Smooth muscle cell (in vitro differentiated cells): Measurements from ENCODE around the gene IFT122. TPM values are rescaled to one million over a fixed set of nuclear protein-coding genes. Genes with fewer than 3 reads are reported as not detected.

Source experiments
- DNase-seq: peaks from one replicate; lab custom pipeline; 2025; ENCODE audit not compliant: unreplicated experiment; lab: John Stamatoyannopoulos, UW
- H2AFZ ChIP-seq: fragments of 200-600 bp; sonication (generic); 2 replicates; pipeline ENCODE4 v1.6.0; 2016; ENCODE audit warnings: antibody characterized with exemption, low read depth, mild to moderate bottlenecking
- H3F3A ChIP-seq: fragments of 200-600 bp; sonication (generic); 2 replicates; pipeline ENCODE4 v1.6.0; 2017; ENCODE audit warnings: antibody characterized with exemption, low read depth
- H3K27ac ChIP-seq: fragments of 200-600 bp; sonication (generic); 2 replicates; pipeline ENCODE4 v1.5.1; 2016; ENCODE audit warnings: low read depth, mild to moderate bottlenecking
- H3K27me3 ChIP-seq: fragments of 200-600 bp; sonication (generic); 2 replicates; pipeline ENCODE4 v1.6.1; 2016; ENCODE audit warnings: low read depth, mild to moderate bottlenecking
- H3K36me3 ChIP-seq: fragments of 200-600 bp; sonication (generic); 2 replicates; pipeline ENCODE4 v1.5.1; 2016; ENCODE audit warnings: low read depth
- H3K4me1 ChIP-seq: fragments of 200-600 bp; sonication (generic); 2 replicates; pipeline ENCODE4 v1.5.1; 2016; ENCODE audit warnings: low read depth
- H3K4me2 ChIP-seq: fragments of 200-600 bp; sonication (generic); 2 replicates; pipeline ENCODE4 v1.6.0; 2016; ENCODE audit warnings: mild to moderate bottlenecking
- H3K4me3 ChIP-seq: fragments of 200-600 bp; sonication (generic); 2 replicates; pipeline ENCODE4 v1.5.1; 2016; ENCODE audit warnings: mild to moderate bottlenecking
- H3K79me2 ChIP-seq: fragments of 200-600 bp; sonication (generic); 2 replicates; pipeline ENCODE4 v1.6.0; 2016; ENCODE audit warnings: low read depth, mild to moderate bottlenecking
- H3K9ac ChIP-seq: fragments of 200-600 bp; sonication (generic); 2 replicates; pipeline ENCODE4 v1.6.0; 2016; ENCODE audit warnings: low read depth
- H3K9me3 ChIP-seq: fragments of 200-600 bp; sonication (generic); replicated peaks from 2 replicates; pipeline ENCODE4 v1.5.1; 2016; ENCODE audit warnings: low read depth
- H4K20me1 ChIP-seq: fragments of 200-600 bp; sonication (generic); 2 replicates; pipeline ENCODE4 v1.6.0; 2016; ENCODE audit warnings: low read depth
- WGBS: methylation state at CpG from one replicate; pipeline ENCODE4 v1.1.7; 2016; ENCODE audit warnings: low lambda C conversion rate; 5-methylcytosine and 5-hydroxymethylcytosine counted together
- polyA plus RNA-seq: library from polyadenylated mRNA; unstranded; fragments of >200 nt; fragmentation: Nextera tagmentation; extraction: Ambion mirVana; gene quantifications from 2 replicates; pipeline ENCODE4 v1.2.1, GENCODE V29; 2016
- total RNA-seq: library from RNA; depleted of rRNA; stranded (reverse); fragments of >200 nt; gene quantifications from 2 replicates; pipeline ENCODE4 v1.2.3, GENCODE V29; 2014
- TF ChIP-seq, protein P1 (sequence below): fragments of 200-600 bp; sonication (generic); IDR thresholded peaks from 2 replicates; pipeline ENCODE4 v1.5.1; 2017; ENCODE audit warnings: borderline replicate concordance, mild to moderate bottlenecking, antibody characterized with exemption; ENCODE audit not compliant: insufficient read depth, poor library complexity, severe bottlenecking

IFT122 gene
- total and polyA plus RNA-seq, 2 experiments from 2014 or later: 13.4 to 17.4 TPM

- DNase-seq: no peak
- no peak overlapping the region for H3K27ac ChIP-seq
- TF ChIP-seq, protein P1, sequence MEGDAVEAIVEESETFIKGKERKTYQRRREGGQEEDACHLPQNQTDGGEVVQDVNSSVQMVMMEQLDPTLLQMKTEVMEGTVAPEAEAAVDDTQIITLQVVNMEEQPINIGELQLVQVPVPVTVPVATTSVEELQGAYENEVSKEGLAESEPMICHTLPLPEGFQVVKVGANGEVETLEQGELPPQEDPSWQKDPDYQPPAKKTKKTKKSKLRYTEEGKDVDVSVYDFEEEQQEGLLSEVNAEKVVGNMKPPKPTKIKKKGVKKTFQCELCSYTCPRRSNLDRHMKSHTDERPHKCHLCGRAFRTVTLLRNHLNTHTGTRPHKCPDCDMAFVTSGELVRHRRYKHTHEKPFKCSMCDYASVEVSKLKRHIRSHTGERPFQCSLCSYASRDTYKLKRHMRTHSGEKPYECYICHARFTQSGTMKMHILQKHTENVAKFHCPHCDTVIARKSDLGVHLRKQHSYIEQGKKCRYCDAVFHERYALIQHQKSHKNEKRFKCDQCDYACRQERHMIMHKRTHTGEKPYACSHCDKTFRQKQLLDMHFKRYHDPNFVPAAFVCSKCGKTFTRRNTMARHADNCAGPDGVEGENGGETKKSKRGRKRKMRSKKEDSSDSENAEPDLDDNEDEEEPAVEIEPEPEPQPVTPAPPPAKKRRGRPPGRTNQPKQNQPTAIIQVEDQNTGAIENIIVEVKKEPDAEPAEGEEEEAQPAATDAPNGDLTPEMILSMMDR: no peak
- H3F3A ChIP-seq: no peaks in the 10 kb centered on the region
- WGBS: 80% methylated on average over 1 of the region's 1 CpG
- no peak overlapping the region for H3K4me2 ChIP-seq
- H3K4me1 ChIP-seq: peaks cover 24% of the 10 kb centered on the region
- no peaks in the 10 kb centered on the region for H4K20me1 ChIP-seq
- H3K9ac ChIP-seq: no peak overlapping the region
- H3K9me3 ChIP-seq: no peaks in the 10 kb centered on the region
- H3K27me3 ChIP-seq: no peaks in the 10 kb centered on the region
- peaks cover 33% of the 10 kb centered on the region for H3K79me2 ChIP-seq
- no peaks in the 10 kb centered on the region for H3K36me3 ChIP-seq
- no peak overlapping the region for H2AFZ ChIP-seq
- H3K4me3 ChIP-seq: no peak overlapping the region
Measured at GRCh38 chr3:129446926-129447325, 6.9 kb downstream of the IFT122 start.

GRCh38 chr3:129448186-129448895 lies 8.3 kb downstream of the IFT122 start:
- no peaks in the 10 kb centered on the region for H3F3A ChIP-seq
- H3K4me1 ChIP-seq: peaks cover 20% of the 10 kb centered on the region
- H4K20me1 ChIP-seq: no peaks in the 10 kb centered on the region
- H3K9me3 ChIP-seq: no peaks in the 10 kb centered on the region
- no peak overlapping the region for H3K4me3 ChIP-seq
- H2AFZ ChIP-seq: no peak overlapping the region
- H3K36me3 ChIP-seq: no peaks in the 10 kb centered on the region
- no peak for DNase-seq
- TF ChIP-seq, protein P1: no peak
- no peaks in the 10 kb centered on the region for H3K27me3 ChIP-seq
- peaks cover 21% of the 10 kb centered on the region for H3K79me2 ChIP-seq
- H3K27ac ChIP-seq: no peak overlapping the region
- no peak overlapping the region for H3K9ac ChIP-seq
- WGBS: 79% methylated on average over 18 of the region's 18 CpGs
- H3K4me2 ChIP-seq: no peak overlapping the region

- 47% methylated on average over 5 of the region's 5 CpGs for WGBS
- TF ChIP-seq, protein P1: no peak
Measured at GRCh38 chr3:129449279-129450115, 9.5 kb downstream of the IFT122 start.

More at GRCh38 chr3:129449279-129450115, 9.5 kb downstream of the IFT122 start:
- Histone ChIP-seq H4K20me1 (no peaks in the 10 kb centered on the region), H3K4me2 (no peak overlapping the region), H3F3A (no peaks in the 10 kb centered on the region), H3K27ac (no peak overlapping the region), H3K4me1 (peaks cover 20% of the 10 kb centered on the region), H3K36me3 (no peaks in the 10 kb centered on the region), H3K79me2 (peaks cover 18% of the 10 kb centered on the region), H3K9ac (no peak overlapping the region), H3K4me3 (no peak overlapping the region), H2AFZ (no peak overlapping the region), H3K9me3 (no peaks in the 10 kb centered on the region), H3K27me3 (no peaks in the 10 kb centered on the region)
- DNase-seq: no peak
